ENCODE measurements around the gene GPSM1.
A peak's percentile ranks its signal among the peaks of the same experiment; 100 is the strongest.

The GPSM1 gene

DNA sequence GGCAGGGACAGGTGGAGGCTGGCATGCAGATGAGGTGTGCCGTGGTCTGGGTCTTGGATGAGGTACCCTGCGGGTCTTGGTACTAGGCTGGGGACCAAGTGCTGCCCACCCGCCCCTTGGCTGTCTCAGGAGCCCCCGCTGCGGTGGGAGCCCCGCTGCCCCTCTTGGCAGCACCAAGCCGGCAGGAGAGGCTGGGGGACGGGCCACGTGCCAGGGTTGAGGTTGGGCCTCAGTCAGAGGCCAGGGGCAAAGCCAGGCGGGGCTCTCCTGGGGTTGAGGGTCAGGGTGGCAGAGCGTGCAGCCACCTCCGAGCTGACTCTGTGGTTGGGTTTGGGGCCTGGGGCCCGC lies 44.2 kb downstream of the GPSM1 start:
- Histone ChIP-seq H3K27ac (no peak overlapping the region), H3K4me3 (ENCODE audit: low read depth, low read length) (no peak overlapping the region), H3K36me3 (peaks cover 36% of the 10 kb centered on the region), H3K9me3 (ENCODE audit: severe bottlenecking) (no peaks in the 10 kb centered on the region), H3K27me3 (ENCODE audit: insufficient read depth, low read depth, severe bottlenecking) (no peaks in the 10 kb centered on the region)
- no peak for DNase-seq
- TF ChIP-seq, protein P1, sequence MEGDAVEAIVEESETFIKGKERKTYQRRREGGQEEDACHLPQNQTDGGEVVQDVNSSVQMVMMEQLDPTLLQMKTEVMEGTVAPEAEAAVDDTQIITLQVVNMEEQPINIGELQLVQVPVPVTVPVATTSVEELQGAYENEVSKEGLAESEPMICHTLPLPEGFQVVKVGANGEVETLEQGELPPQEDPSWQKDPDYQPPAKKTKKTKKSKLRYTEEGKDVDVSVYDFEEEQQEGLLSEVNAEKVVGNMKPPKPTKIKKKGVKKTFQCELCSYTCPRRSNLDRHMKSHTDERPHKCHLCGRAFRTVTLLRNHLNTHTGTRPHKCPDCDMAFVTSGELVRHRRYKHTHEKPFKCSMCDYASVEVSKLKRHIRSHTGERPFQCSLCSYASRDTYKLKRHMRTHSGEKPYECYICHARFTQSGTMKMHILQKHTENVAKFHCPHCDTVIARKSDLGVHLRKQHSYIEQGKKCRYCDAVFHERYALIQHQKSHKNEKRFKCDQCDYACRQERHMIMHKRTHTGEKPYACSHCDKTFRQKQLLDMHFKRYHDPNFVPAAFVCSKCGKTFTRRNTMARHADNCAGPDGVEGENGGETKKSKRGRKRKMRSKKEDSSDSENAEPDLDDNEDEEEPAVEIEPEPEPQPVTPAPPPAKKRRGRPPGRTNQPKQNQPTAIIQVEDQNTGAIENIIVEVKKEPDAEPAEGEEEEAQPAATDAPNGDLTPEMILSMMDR (IDR thresholded peaks at IDR 0.05; ENCODE audit: low read depth, low read length): no peak

DNA sequence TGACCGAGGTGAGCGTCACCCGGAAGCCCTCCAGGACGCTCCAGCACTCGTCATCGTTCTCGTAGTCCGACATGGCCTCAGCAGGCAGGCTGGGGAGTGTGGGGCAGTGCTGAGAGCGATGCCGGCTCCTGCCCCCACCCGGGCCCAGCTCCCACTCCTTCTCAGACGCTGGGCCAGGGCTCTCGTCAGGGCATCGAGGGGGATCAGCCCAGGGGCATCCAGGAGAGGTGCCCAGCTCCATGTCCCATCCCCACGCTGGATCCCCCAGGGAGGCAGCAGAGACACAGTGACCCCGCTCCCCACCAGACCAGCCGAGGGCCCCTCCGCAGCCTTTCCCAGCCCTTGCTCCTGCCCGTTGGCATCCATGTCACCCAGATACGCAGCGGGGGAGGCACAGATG lies 44.7 kb downstream of the GPSM1 start:
- TF ChIP-seq, protein P1 (IDR thresholded peaks at IDR 0.05; ENCODE audit: low read depth, low read length): no peak
- Histone ChIP-seq H3K4me3 (ENCODE audit: low read depth, low read length) (no peak overlapping the region; the same call in 1 of the 2 replicates), H3K36me3 (peaks cover 31% of the 10 kb centered on the region), H3K27me3 (ENCODE audit: insufficient read depth, low read depth, severe bottlenecking) (no peaks in the 10 kb centered on the region), H3K27ac (peak overlapping the region; percentile 87), H3K9me3 (ENCODE audit: severe bottlenecking) (no peaks in the 10 kb centered on the region)
- DNase-seq: no peak

DNA sequence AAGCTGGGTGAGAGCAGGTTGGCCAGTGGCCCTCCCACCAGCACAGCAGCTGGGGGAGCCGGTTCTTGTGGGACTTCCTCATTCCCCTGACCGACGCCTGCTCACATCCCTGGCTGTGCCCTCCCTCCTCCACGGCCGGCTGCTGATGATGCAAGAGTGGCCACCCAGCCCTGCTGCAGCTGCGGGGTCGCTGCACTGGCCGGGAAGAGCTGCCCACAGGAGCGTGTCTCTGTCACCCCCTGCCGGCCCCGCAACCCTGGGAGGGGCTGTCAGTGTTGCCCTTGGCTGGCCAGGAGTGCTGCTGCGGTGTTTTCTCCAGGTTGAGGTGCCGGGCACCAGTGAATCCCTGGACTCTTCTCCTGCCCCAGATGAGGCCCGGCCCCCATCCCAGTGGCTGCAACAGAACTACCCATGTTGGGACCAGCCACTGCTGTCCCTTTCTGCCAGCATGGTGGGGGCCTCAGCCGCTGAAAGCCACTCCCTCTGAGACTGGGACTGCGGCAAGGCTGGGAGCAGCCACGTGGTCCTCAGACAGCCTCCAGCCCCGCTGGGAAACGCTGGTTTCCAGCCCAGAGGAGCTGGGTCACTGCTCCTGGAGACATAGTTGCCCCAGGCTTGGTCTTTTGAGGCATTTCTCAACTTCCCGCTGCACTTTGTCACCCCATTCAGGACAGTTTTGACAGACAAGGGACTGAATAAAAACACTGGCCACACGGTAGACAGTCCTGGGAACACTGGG lies 45.4 kb downstream of the GPSM1 start:
- TF ChIP-seq, protein P1 (IDR thresholded peaks at IDR 0.05; ENCODE audit: low read depth, low read length): peak; percentile 66
- Histone ChIP-seq H3K9me3 (ENCODE audit: severe bottlenecking) (no peaks in the 10 kb centered on the region), H3K27me3 (ENCODE audit: insufficient read depth, low read depth, severe bottlenecking) (no peaks in the 10 kb centered on the region), H3K36me3 (peaks cover 27% of the 10 kb centered on the region), H3K27ac (peak overlapping the region; percentile 87), H3K4me3 (ENCODE audit: low read depth, low read length) (peak overlapping the region; percentile 43)
- DNase-seq: peak; percentile 74

DNA sequence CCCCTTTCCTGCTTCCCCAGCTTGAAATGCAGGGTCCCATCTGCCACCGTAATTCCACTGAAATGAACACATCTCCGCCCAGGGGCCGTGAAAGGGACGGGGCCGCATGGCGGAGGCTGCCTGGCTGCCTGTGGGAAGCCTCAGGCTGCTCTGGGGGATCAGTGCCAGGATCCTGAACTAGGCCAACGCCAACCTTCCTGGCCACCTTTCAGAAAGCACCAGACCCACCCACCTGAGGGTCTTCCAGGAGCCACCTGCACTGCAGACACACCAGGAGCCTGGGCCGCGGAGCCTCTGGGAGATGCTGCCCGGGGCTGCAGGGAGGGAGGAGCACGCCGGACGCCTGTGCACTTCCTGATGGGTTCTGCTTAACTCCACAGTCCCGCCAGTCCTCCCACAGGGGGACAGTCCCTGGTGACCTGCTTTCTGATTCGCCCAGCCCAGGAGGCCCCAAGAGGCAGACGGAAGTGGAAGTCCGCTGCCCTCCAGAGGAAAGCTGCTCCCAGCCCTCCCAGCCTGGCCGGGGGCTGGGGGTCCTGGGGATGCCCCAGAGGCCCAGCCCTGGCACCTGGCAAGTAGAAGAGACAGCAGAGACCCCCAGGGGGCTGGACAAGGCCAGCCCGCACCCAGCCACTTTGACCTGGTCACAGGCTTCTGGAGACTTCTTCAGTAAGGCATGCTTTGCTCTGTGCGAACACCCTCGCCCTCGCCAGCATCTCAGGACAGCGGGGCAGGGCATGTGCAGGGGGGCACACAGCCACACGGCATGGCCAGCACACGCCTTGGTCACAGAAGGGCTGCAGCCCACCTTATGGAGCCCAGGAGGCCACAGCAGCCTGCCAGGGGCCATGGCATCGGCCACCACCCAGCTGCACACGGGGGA lies 46.2 kb downstream of the GPSM1 start, which contains the start of gene CARD9:
TSS of gene CARD9 (minus strand) at position 370 of the 883 bp plus-strand sequence. CDS start 1,591 bp downstream, outside the sequence.
- Histone ChIP-seq H3K36me3 (peaks cover 33% of the 10 kb centered on the region), H3K4me3 (ENCODE audit: low read depth, low read length) (peak within 1 kb of the TSS; percentile 43), H3K27me3 (ENCODE audit: insufficient read depth, low read depth, severe bottlenecking) (no peaks in the 10 kb centered on the region), H3K9me3 (ENCODE audit: severe bottlenecking) (no peaks in the 10 kb centered on the region), H3K27ac (peak within 1 kb of the TSS; percentile 87)
- DNase-seq: peak; percentile 88
- TF ChIP-seq, protein P1 (IDR thresholded peaks at IDR 0.05; ENCODE audit: low read depth, low read length): 0 out of 2 replicates have a peak, but pooled peaks have one; percentile 4

DNA sequence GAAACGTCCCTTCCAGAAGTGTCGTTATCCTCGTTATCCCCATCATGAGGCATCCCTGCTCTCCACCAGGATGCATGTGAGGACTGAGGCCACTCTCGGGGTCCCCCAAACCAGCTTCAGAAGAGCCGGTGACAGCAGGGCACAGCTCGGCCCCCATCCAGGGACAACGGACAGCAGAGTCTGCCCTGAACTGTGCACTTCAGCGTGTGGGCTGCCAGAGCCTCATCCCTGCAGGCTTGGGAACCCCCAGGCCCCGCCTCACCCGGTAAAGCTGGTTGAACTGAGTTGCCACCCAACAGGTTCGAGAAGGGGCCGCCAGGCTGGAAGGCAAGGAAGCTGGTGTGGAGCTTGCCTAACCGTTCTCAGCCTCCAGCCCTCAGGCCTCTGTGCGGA lies 46.8 kb downstream of the GPSM1 start:
- no peak overlapping the region for H3K4me3 ChIP-seq (ENCODE audit: low read depth, low read length)
- TF ChIP-seq, protein P1 (IDR thresholded peaks at IDR 0.05; ENCODE audit: low read depth, low read length): no peak
- H3K27me3 ChIP-seq (ENCODE audit: insufficient read depth, low read depth, severe bottlenecking): no peaks in the 10 kb centered on the region
- no peak for DNase-seq
- H3K9me3 ChIP-seq (ENCODE audit: severe bottlenecking): no peaks in the 10 kb centered on the region
- peaks cover 39% of the 10 kb centered on the region for H3K36me3 ChIP-seq
- peak overlapping the region; percentile 87 for H3K27ac ChIP-seq

Measured in WERI-Rb-1 (cell line).